Retinal pigment epithelial cell (primary cell): Measurements from ENCODE around the gene CLCN4.

Source experiments
- DNase-seq: peaks from one replicate; pipeline ENCODE4 v3.0.0-alpha.2; 2010; ENCODE audit warnings: low read depth
- H3K4me3 ChIP-seq: 2 replicates; pipeline ENCODE4 v1.5.1; 2011; ENCODE audit warnings: mild to moderate bottlenecking, low read length, control low read depth, moderate library complexity
- TF ChIP-seq, protein P1 (sequence below): conservative IDR thresholded peaks from 2 replicates; pipeline ENCODE4 v1.5.1; 2011; ENCODE audit warnings: low read depth, low read length, control low read depth, inconsistent platforms

CLCN4 gene

DNA sequence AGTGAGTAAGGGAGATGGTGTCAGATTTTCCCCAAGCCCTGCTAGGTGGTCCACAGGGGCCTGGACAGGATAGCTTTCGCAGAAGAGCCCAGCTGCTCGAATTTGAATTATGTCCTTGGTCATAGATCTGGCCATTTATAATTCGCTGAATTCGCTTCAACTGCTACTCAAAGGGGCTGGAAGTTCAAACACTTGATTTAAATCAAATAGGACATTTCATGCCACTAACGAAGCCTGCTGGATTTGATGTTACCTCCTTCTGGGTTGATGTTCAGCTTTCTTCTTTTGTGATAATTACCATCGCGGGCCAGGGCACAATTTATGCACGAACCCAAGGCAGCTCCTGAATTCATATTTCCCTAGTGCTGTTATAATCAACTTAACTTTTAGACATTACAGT is 67.0 kb downstream of the CLCN4 start:
- TF ChIP-seq, protein P1, sequence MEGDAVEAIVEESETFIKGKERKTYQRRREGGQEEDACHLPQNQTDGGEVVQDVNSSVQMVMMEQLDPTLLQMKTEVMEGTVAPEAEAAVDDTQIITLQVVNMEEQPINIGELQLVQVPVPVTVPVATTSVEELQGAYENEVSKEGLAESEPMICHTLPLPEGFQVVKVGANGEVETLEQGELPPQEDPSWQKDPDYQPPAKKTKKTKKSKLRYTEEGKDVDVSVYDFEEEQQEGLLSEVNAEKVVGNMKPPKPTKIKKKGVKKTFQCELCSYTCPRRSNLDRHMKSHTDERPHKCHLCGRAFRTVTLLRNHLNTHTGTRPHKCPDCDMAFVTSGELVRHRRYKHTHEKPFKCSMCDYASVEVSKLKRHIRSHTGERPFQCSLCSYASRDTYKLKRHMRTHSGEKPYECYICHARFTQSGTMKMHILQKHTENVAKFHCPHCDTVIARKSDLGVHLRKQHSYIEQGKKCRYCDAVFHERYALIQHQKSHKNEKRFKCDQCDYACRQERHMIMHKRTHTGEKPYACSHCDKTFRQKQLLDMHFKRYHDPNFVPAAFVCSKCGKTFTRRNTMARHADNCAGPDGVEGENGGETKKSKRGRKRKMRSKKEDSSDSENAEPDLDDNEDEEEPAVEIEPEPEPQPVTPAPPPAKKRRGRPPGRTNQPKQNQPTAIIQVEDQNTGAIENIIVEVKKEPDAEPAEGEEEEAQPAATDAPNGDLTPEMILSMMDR, result no peak
- DNase-seq, result no peak
- H3K4me3 ChIP-seq, result no peak overlapping the region

DNA sequence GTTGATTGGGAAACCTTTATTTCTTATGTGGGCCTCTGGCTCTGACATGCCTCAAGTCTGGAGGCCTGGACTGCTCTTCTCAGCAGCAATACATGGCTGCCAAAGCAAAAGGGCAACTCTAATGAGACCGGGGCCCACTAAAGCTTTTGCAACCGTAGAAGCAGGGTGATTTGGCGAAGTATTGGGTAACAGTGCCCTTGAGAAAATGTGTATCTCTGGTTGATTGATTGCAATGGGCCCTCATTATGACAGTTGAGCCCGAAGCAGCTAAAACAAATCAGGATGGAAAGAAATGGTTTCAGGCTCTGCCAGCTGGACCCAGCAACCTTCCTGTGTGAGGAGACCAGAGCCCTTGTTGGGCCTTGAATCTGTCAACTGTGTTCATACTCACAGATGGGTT is 73.4 kb downstream of the CLCN4 start:
- H3K4me3 ChIP-seq, result no peak overlapping the region
- DNase-seq, result no peak
- TF ChIP-seq, protein P1, result no peak

DNA sequence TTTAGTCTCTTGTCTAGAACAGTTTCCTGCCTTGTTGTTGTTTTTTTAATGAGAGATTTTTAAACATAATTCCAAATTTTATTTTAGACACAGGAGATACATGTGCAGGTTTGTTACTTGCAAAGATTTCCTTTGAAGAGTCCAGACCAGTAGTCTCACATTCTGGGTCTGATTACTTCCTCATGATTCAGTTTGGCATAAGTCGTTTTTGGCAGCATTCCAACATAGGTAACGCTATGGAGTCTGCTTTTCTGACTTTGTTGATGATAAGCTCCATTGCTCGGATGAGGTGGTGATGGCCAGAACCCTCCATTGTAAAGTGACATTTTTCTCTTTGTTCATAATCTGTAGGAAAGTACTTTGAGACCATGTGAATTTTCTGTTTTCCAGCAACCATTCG is 74.7 kb downstream of the CLCN4 start:
- no peak for DNase-seq
- TF ChIP-seq, protein P1, result no peak
- H3K4me3 ChIP-seq, result no peak overlapping the region

DNA sequence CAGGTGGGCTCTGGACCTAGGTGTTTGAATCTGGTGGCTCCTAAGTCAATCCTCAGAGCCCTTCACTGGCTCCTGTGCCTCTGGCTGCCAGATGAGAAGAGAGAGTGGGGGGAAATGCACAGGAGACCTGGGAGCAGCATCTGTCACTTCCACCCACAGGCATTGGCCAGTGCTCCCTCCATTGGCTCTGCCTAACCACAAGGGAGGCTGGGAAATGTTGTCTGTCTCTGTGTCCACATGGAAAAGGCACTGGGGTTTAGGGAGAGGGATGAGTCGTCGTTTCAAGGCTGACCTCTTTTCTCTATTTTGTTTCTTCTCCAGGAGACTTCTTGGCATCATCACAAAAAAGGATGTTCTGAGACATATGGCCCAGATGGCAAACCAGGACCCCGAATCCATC is 76.4 kb downstream of the CLCN4 start:
- no peak overlapping the region for H3K4me3 ChIP-seq
- no peak for DNase-seq
- TF ChIP-seq, protein P1, result no peak

DNA sequence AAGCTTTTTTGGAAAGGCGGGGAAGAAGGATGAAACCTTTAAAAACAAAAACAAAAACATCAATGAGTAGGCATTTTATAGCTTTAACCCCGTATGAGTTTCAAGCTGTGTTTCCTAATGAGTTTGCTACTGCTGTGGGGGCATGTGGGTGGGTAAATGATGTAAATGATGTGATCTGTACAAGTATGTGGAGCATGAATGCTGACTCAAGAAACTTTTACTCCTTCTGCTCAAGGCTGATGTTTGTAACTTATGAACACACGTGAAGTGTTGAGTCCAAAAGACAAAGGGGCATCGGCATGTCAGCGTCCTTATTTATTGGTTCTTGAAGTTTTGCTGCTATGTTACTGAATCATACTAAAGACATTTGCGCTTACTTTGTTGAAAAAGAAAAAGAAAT is 76.9 kb downstream of the CLCN4 start:
- H3K4me3 ChIP-seq, result no peak overlapping the region
- no peak for DNase-seq
- TF ChIP-seq, protein P1, result no peak

DNA sequence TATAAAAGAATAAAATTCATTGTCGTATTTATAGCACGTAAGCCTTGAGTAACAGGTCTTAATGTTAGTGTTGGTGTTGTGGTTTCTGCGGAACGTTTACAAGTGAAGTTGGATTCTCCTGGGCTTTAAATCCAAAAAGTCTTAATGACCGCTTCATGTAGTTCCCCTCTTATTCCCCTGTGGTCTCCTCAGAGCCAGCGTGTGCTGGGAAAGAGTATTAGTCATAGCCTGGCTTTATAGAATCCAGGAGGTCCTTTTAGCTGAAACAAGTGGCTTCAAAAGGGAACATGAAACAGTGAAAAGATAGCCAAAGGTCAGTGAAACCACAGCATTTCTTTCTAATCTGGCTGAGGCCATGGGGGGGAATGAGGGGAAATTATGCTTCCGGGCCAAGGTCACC is 79.1 kb downstream of the CLCN4 start:
- TF ChIP-seq, protein P1, result no peak
- DNase-seq, result peak; percentile 41
- H3K4me3 ChIP-seq, result no peak overlapping the region

DNA sequence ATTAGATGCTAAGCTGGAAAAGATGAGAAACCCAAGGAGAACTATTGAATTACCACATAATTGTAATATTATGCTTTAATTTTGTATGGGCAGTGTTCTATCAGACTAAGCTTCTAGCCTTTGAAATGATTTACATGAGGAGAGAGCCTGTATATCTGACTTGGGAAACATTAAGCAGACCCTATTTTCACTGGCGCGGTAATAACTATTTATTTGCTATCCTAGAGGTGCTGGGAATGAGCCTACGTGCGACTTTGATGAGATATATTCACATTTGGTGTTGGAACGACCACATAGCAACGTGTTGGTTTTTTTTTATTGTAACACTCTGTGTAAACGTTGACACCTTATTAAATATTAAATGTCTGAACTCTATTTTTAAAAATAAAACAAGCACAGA is 80.5 kb downstream of the CLCN4 start:
- no peak overlapping the region for H3K4me3 ChIP-seq

More for the DNA sequence above, 80.5 kb downstream of the CLCN4 start:
- no peak for DNase-seq
- TF ChIP-seq, protein P1, result no peak
